IMR-90 (cell line): ENCODE data around the gene MTUS2.

Experiments used
- BHLHE40 ChIP-seq: fragments of 150-350 bp; IDR thresholded peaks from 2 replicates; pipeline ENCODE4 v1.6.1; 2016; ENCODE audit warnings: mild to moderate bottlenecking, low read depth, low read length
- MAZ ChIP-seq: IDR thresholded peaks from 2 replicates; pipeline ENCODE4 v1.6.1; 2012; ENCODE audit warnings: low read depth, mild to moderate bottlenecking, low read length, improper control_type of control experiment, moderate library complexity, borderline replicate concordance
- POLR2A ChIP-seq: IDR thresholded peaks from 2 replicates; pipeline ENCODE4 v1.6.1; 2012; ENCODE audit warnings: mild to moderate bottlenecking, low read depth, low read length
- RAD21 ChIP-seq: IDR thresholded peaks from 2 replicates; pipeline ENCODE4 v1.6.1; 2012; ENCODE audit warnings: low read length, improper control_type of control experiment
- SMC3 ChIP-seq: fragments of 150-350 bp; IDR thresholded peaks from 2 replicates; pipeline ENCODE4 v1.6.1; 2016; ENCODE audit warnings: low read depth, mild to moderate bottlenecking, antibody characterized with exemption, low read length, moderate library complexity
- TF ChIP-seq, protein P1 (sequence below): conservative IDR thresholded peaks from 2 replicates; pipeline ENCODE4 v1.5.1; 2012; ENCODE audit warnings: mild to moderate bottlenecking, low read depth, low read length, improper control_type of control experiment

DNA sequence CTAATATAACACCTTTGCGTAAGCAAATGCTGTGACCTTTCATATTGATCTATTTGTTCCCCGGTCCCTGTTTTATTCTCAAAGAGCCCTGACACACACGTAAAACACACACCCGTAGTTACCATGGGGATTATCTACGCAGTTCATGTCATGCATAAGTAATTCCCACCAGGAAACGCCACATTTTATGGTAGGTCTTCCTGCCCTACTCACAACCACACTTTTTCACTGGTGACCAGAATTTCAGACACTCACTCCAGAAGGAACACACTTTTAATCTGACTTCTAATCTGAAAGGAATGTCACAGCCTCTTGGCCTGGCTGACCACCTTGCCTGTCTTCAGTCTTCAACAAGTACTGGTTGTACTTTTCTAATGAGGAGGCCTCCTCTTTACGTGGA lies 728.6 kb downstream of the MTUS2 start:
- TF ChIP-seq, protein P1, sequence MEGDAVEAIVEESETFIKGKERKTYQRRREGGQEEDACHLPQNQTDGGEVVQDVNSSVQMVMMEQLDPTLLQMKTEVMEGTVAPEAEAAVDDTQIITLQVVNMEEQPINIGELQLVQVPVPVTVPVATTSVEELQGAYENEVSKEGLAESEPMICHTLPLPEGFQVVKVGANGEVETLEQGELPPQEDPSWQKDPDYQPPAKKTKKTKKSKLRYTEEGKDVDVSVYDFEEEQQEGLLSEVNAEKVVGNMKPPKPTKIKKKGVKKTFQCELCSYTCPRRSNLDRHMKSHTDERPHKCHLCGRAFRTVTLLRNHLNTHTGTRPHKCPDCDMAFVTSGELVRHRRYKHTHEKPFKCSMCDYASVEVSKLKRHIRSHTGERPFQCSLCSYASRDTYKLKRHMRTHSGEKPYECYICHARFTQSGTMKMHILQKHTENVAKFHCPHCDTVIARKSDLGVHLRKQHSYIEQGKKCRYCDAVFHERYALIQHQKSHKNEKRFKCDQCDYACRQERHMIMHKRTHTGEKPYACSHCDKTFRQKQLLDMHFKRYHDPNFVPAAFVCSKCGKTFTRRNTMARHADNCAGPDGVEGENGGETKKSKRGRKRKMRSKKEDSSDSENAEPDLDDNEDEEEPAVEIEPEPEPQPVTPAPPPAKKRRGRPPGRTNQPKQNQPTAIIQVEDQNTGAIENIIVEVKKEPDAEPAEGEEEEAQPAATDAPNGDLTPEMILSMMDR = no peak
- no peak for TF ChIP-seq POLR2A
- TF ChIP-seq MAZ = no peak
- TF ChIP-seq RAD21 = no peak
- no peak for TF ChIP-seq BHLHE40
- no peak for TF ChIP-seq SMC3
